ENCODE results near the gene TBX2. TPM values are rescaled to one million over a fixed set of nuclear protein-coding genes. Genes with fewer than 3 reads are reported as not detected.

TBX2 gene
- total RNA-seq, 4 donors from 2014 or later, result 3.1 to 14.2 (median 9.6) TPM

DNA sequence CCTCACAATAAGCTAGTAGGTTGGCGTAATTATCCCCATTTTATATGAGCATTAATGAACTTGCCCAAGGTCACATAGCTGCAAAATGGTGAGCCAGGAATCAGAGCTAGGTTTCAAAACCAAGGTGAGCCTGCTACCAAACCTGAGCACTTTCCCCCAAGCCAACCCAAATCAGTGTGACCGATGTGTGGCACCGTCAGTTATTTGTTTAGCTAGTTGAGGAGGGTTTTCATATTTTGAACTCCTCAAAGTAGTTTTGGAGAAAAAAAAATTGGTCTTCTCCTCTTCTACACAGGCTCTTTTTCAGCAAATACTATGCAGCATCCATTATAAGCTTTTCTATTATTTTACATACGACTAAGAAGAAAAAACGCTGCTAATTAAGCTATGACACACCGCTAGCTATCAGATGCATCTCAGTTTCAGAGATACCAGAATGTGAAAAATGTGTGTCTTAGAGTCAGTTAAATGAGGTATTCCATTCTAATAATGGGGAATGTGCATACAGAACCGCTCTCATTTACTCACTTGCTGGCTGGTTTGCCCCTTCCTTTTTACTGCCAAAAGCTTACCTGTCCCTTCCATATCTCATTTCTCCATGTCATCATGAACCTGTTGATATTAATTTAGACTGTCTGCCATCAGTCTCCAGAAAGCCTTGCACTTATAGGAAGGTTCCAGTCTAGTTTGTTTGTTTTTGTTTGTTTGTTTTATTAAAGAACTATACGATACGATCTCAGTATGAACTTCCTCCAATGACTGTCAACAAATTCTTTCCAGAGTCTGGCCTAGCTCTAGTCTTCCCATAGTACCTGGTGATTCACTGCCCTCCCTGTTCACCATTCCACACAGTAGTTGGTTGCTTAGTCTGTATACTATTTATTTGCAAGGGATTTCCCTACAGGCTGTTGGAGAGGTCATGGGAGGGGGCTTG, 50.3 kb downstream of the TBX2 start:
- ATAC-seq (ENCODE audit: low FRiP score), result no peak
- no peak for DNase-seq (ENCODE audit: low spot score)
- TF ChIP-seq CTCF (IDR thresholded peaks at IDR 0.05), result no peak

DNA sequence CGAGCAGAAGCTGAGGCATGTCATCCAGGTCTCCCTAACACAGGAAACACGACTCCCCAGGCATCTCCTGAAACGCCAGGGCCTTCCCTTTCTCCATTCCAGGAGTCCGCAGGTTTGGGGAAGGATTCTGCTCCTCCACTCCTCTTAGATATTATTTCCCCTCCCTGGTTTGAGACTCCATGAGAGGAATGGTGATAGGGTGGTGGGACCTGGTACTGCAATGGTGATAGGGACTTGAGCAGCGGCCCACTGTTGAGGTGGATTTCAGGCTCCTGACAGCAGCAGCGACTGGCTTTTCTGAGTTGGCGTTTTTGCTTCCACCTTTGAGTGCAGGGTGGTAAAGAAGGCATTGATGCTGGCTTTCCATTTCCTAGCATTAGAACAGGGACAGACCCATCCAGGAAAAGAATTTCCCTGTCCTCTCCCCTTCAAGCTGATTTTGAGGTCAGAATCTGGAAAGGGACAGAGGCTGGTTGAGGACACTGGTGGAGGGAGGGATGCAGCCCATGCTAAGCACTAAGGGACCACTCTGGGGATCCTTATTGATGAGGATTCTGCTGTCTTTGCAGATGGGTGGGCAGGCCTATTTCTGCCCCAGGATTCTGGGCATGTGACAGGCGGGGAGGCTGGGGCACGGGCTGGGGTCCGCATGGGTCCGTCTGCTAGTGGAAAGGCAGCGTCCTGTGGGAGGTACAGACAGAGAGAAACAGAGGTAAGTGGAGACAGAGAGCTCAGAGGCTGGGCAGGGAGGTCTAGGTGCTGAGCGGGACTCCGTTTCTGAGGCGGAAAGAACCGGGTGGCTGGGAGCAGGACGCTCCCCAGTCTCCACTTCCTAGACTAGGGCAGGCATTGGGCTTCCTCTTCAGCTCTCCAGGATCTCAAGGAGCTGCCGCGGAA, 51.2 kb downstream of the TBX2 start:
- no peak for DNase-seq (ENCODE audit: low spot score)

DNA sequence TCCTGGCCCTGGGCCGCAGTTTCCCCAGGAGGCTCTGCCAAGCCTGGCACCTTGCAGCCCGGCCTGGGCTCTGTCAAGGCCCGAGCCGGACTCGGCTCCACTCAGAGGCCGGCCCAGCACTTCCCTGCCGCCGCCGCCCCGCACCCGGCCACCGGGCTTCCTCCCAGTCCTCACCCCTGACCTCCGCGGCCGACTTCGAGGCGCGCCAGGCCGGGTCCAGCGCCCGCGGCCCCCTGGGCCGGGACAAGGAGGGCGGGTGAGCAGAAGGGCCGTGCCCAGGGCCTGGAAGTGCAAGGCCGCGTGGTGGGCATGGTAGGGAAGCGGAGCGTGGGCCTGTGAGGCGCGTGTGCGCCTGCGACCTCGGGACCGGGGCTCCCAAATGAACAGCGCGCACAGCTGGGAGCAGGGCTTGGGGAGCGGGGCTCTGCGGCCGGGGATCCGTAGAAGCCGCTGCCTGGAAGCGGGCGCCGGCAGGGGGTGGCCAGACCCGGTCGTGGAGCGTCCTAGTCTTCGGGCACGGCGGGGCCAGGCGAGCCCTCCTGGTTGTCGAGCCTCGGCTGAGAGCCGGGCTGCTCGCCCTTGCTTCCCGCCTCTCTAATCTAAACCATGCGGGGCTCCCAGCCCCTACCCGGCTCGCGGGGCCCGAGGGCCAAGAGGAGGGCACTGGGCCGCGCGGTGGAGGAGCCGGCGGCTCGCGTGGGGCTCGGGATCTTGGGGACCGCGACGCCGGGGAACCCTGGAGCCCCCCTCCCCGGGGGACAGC, 52.1 kb downstream of the TBX2 start:
- no peak for DNase-seq (ENCODE audit: low spot score)

More for the DNA sequence above, 51.2 kb downstream of the TBX2 start:
- no peak for TF ChIP-seq CTCF (IDR thresholded peaks at IDR 0.05)
- no peak for ATAC-seq (ENCODE audit: low FRiP score)

DNA sequence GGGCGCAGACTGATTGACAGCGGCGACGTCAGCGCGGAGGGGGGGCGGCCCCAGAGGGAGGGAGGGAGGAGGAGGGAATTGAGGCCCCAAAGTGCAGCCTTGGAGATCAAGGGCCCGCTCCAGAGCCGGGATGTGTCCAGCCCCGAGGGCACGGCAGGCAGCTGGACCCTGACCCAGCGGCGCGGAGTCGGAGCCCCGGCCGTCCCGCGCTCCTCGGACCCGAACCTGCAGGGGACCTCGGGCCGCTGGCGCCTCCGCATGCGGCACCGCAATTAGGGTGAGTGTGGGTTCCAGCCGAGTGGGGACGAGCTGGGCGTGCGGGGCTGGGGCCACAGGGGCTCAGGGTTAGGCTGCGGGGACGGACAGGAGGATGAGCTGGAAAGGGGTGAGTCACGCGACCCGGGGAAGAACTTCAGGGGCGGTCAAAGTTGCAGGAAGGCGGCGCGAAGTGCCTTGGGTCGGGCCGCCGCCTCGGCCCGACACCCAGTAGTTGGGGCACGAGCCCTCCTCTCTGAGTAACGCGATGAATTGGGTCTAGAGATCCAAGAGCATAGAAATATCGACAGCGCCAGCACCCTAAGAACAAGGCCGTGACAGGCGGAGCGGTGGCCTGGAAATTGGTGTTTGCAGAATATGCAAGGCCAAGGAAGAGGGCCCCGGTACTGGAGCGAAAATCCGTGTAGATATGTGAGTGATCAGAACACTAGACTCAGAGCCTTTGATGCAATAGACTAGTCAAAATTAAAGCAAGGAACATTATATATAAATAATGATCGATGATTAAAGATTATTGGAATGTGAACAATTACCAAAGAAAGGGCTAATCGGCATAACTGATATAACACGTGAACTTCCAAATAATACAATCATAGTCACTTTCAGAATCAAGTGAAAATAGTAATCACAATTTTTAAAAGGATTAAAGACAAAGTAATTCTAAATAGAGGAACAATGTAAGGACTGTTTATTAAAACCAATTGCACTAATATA, 53.0 kb downstream of the TBX2 start, which contains the start of gene TBX4:
Gene TBX4, plus strand, starts transcription at position 122 of the 990 bp plus-strand sequence. CDS start 4,069 bp downstream, outside the sequence.
- DNase-seq (ENCODE audit: low spot score) (no peak), ATAC-seq (ENCODE audit: low FRiP score) (no peak)
- TF ChIP-seq CTCF (IDR thresholded peaks at IDR 0.05), result no peak

More for the DNA sequence above, 52.1 kb downstream of the TBX2 start:
- peak; percentile 30 for ATAC-seq (ENCODE audit: low FRiP score)
- no peak for TF ChIP-seq CTCF (IDR thresholded peaks at IDR 0.05)

GRCh38 chr17:61453566-61454380, 54.1 kb downstream of the TBX2 start:
- no peak for DNase-seq (ENCODE audit: low spot score)
- no peak for TF ChIP-seq CTCF (IDR thresholded peaks at IDR 0.05)
- ATAC-seq (ENCODE audit: low FRiP score), result no peak

Measured in omental fat pad (tissue), 4 donors.